ENCODE measurements around the gene TPST2.

The TPST2 gene

DNA sequence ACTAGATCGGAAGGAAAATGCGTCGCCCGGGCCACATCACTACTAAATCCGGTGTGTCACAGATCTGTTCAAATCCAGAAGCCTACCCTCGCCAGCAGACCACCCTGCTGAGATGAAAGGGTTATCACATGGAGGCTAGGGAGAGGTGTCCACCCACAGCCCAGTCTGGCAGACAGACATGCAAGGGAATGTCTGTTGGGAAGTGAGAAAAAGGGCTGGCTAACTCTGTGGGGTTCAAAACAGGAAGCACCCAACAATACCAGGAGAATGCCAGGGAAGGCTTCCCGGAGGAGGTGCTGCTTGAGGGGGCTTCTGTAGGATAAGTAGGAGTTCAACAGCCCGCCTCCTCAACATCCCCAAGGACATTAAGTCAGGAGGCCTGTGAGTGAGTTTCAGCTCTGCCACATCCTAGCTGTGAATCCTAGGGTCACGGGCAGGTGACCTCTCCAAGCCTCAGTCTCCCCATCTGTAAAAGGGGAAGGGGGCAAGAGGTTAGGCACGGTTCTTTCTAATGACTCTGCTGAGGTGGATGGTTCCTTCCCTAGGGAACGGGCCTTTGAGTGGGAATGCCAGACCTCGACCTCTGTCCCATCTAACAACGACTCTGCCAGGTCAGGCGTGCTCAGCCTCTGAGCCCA, 1.1 kb downstream of the TPST2 start:
- DNase-seq (ENCODE audit: extremely low read depth, low read depth), result no peak
- TF ChIP-seq, protein P1, sequence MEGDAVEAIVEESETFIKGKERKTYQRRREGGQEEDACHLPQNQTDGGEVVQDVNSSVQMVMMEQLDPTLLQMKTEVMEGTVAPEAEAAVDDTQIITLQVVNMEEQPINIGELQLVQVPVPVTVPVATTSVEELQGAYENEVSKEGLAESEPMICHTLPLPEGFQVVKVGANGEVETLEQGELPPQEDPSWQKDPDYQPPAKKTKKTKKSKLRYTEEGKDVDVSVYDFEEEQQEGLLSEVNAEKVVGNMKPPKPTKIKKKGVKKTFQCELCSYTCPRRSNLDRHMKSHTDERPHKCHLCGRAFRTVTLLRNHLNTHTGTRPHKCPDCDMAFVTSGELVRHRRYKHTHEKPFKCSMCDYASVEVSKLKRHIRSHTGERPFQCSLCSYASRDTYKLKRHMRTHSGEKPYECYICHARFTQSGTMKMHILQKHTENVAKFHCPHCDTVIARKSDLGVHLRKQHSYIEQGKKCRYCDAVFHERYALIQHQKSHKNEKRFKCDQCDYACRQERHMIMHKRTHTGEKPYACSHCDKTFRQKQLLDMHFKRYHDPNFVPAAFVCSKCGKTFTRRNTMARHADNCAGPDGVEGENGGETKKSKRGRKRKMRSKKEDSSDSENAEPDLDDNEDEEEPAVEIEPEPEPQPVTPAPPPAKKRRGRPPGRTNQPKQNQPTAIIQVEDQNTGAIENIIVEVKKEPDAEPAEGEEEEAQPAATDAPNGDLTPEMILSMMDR (IDR thresholded peaks at IDR 0.05; ENCODE audit: low read depth, low read length), result no peak

DNA sequence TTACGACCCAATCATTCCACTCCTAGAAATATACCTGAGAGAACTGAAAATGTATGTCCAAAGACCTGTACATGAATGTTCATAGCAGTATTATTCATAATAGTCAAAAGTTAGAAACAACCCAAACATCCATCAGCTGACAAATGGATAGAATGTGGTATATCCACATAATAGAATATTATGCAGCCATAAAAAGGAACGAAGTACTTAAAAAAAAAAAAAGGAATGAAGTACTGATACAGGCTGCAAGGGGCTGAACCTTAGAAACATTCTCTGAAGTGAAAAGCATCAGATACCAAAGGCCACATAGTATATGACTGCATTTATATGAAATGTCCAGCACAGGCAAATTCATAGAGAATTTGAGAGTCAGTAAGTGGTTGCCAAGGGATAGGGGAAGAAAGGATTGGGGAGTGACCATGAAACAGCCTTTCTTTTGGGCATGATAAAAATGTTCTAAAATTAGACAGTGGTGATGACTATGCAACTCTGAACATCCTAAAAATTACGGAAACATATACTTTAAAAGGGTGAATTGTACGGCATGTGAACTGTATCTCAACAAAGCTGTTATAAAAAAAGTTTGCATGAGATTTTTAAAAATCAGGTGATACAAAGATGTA, 1.8 kb downstream of the TPST2 start:
- TF ChIP-seq, protein P1 (IDR thresholded peaks at IDR 0.05; ENCODE audit: low read depth, low read length), result no peak
- DNase-seq (ENCODE audit: extremely low read depth, low read depth), result no peak

DNA sequence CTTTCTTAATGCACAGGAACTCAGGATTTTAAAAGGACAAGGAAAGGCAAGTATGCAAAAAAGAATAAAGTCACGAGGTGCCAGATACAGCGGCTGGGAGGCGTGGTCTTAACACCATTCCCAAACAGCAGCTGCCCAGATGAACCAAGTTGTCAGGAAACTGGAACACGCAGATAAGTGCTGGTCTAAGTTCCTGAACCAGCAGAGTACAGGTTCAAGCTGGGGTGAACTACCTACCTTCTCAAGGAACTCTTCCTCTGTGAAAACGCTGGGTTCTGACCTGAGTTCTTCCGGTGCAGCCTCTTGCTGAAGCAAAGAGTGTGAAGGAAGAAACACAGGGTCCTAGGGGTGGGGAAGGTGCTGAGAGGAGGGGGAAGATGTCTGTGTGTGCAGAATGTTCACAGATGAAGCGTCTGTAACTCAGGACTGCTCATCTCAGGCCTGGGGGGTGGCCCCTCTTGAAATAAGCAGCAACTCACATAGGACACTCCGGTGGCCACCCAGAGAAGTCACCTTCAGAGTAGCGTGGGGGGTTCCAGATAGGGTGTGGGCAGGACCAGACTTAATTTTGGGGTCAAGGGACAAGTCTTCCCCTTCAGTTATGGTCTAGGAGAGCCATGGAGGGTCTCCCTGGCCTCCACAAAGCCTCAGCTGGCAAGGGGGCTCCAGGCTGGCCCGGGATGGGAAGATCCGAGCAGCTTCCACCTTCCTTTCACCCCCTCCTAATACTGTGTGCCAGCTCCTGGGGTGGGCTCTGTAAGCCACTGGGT, 3.2 kb downstream of the TPST2 start:
- DNase-seq (ENCODE audit: extremely low read depth, low read depth), result no peak
- TF ChIP-seq, protein P1 (IDR thresholded peaks at IDR 0.05; ENCODE audit: low read depth, low read length), result no peak

GRCh38 chr22:26585104-26585790, 4.7 kb downstream of the TPST2 start:
- TF ChIP-seq, protein P1 (IDR thresholded peaks at IDR 0.05; ENCODE audit: low read depth, low read length), result peak; percentile 16
- peak; percentile 44 for DNase-seq (ENCODE audit: extremely low read depth, low read depth)

GRCh38 chr22:26584010-26584409, 5.9 kb downstream of the TPST2 start:
- no peak for DNase-seq (ENCODE audit: extremely low read depth, low read depth)
- TF ChIP-seq, protein P1 (IDR thresholded peaks at IDR 0.05; ENCODE audit: low read depth, low read length), result no peak

DNA sequence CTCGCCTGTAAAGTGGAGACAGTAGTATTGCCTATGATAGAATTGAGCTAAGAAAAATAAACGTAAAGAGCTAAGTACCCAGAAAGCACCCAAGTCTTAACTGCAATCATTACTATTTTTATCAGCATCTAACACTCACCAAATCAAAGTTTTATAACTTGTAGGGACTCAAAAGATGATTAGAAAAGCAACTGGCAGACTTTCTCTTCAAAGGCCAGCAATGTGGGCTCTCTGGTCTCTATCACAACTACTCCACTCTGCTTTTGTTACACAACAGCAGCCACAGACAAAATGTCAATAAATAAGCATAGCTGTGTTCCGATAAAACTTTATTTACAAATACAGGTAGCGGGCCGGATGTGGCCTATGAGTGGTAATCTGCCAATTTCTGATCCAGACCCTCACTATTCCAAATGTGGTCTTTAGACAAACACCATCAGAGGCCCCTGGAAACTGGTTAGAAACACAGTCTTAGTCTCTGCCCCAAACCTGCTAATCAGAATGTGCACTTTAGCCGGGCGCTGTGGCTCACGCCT, 8.2 kb downstream of the TPST2 start:
- TF ChIP-seq, protein P1 (IDR thresholded peaks at IDR 0.05; ENCODE audit: low read depth, low read length), result no peak
- DNase-seq (ENCODE audit: extremely low read depth, low read depth), result no peak
